SKM-1 treated with dmso at 0.1 percent for 144 hours (cell line): ENCODE results near the gene FOXP2.

ENCODE experiments used
- DNase-seq: peaks from one replicate; lab custom pipeline; 2025; ENCODE audit not compliant: unreplicated experiment; lab: John Stamatoyannopoulos, UW

Gene FOXP2

GRCh38 chr7:114708646-114709045, 294.0 kb downstream of the FOXP2 start:
- DNase-seq: no peak

GRCh38 chr7:114710499-114710898, 295.9 kb downstream of the FOXP2 start:
- no peak for DNase-seq

DNA sequence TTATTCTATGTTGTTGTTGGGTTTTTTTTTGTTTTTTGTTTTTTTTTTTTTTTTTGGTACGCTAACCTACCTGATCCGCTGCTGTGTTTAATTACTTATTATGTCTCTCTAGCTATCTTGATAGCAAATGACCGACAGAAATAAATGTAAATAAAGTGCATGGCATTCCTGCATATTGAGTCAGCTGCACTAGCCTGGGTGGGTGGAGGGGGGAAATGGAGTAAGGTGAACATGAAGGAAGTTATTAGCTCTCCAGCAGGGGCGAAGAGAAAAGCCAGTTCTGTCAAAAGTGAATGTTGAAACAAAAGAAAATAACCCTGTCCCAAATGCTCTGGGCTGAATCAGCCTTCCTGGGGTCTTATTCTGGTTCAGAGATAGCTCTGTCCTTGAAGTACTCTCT, 296.6 kb downstream of the FOXP2 start:
- DNase-seq: no peak

DNA sequence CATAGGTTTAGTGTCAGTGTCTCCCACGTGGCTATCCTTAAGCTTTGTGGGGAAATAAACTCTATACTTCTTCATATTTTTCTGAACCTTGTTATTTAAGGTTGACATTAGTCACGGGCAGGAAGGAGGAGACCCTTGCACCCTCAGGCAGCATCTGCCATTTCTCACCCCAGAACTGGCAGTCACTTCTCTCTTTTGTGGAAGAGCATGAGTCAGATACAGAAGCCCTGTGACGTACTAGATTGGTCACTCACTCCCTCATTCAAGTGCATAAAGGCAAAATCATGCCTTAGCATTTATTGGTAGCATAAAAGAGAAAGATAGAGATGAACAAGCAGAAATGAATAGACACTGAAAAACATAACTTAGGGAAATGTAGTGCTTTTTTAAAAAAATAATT, 301.3 kb downstream of the FOXP2 start:
- DNase-seq: no peak

GRCh38 chr7:114718861-114719260, 304.2 kb downstream of the FOXP2 start:
- DNase-seq: no peak

DNA sequence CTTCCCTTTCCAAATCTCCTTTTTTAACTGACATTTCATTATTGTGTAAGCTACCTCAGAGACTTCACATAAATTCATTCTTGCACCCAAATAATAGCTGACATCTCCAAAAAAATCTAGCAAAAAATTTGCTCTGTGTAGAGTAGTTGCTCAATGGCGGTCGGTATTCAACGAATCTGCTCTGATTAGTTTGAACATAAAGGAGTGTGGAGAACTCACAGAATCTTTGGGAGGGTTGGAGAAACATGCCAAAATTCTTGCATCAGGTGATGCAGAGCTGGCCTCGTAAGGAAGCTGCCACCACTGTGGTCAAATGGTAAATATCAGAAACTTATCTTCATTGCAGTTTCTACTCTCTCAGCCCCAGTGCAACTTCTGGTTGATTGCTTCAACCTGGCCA, 306.1 kb downstream of the FOXP2 start:
- DNase-seq: no peak

GRCh38 chr7:114722562-114722961, 307.9 kb downstream of the FOXP2 start:
- no peak for DNase-seq

DNA sequence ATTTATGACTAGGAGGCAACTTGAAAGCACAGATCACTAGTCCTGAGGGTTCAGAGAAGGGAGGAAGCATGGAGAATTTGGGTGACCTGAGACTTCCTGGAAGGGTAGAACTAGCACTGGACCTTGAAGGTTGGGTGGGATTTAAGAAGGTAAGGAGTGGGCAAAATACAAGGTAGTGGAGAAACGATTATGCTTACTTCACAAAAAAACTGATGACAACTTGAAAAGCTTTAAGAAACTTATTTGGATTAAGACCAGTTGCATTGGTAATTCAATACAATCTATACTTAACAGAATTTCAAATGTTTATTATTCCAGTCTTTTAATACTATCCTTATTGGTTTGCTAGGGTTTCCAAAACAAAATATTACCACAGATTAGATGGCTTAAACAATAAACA, 308.7 kb downstream of the FOXP2 start:
- no peak for DNase-seq

- DNase-seq: no peak
Measured at GRCh38 chr7:114740095-114740494, 325.5 kb downstream of the FOXP2 start.

- no peak for DNase-seq
Measured at GRCh38 chr7:114740941-114741340, 326.3 kb downstream of the FOXP2 start.

DNA sequence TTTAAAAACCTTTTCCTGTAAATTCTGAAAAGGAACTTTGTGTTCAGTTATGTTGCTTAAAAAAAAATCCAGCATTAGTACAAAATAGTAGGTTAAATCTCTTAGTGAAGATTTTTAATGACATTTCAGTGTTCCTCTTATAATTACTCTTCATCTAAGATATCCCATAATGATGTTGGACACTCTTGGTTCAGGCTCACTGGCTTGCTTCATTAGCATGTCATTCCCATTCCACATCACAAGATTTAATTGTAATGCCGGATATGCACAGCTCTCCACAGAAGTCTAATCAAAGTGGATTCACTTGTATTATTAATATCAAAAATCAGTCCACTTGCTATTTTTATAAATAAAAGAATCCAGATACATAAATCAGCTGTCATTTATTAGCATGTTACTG, 327.3 kb downstream of the FOXP2 start:
- DNase-seq: no peak
